Measurements from ENCODE around the gene PPFIA2. TPM values are rescaled to one million over a fixed set of nuclear protein-coding genes. Genes with fewer than 3 reads are reported as not detected.

PPFIA2 gene
- total RNA-seq, 4 donors from 2014 or later, result 0.37 to 8.9 (median 0.55) TPM; not detected in 1

GRCh38 chr12:81417056-81417455, 342.1 kb downstream of the PPFIA2 start:
- intact Hi-C loops (cut with DNase I; ENCODE audit: low total_unique reads), result no loop called here
- Histone ChIP-seq H3K27ac (no peak overlapping the region), H3K4me3 (no peak overlapping the region), H3K27me3 (no peaks in the 10 kb centered on the region), H3K4me1 (no peaks in the 10 kb centered on the region), H3K36me3 (no peaks in the 10 kb centered on the region), H3K9me3 (peaks cover 0 to 12% of the 10 kb centered on the region in 2 donors)
- DNase-seq, result no peak
- in situ Hi-C loops (cut with MboI; ENCODE audit: low pct_ligation_motif_present in 1 of 4, low pct_unique_long_range_greater_than_20kb in 1 of 4, low sequenced_read_pairs in 3 of 4), result no loop called here
- WGBS, 2 donors (ENCODE audit: low coverage in 1 of 2), result 48% methylated on average over 3 of the region's 3 CpGs
- TF ChIP-seq CTCF (IDR thresholded peaks at IDR 0.05) (no peak), EP300 (IDR thresholded peaks at IDR 0.05; ENCODE audit: low read depth) (no peak), POLR2AphosphoS5 (IDR thresholded peaks at IDR 0.05) (no peak), POLR2A (IDR thresholded peaks at IDR 0.05) (no peak)

- intact Hi-C loops (cut with DNase I; ENCODE audit: low total_unique reads), result no loop called here
- no peaks in the 10 kb centered on the region for H3K36me3 ChIP-seq
- no peaks in the 10 kb centered on the region for H3K4me1 ChIP-seq
- in situ Hi-C loops (cut with MboI; ENCODE audit: low pct_ligation_motif_present in 1 of 4, low pct_unique_long_range_greater_than_20kb in 1 of 4, low sequenced_read_pairs in 3 of 4), result no loop called here
- no peak overlapping the region for H3K4me3 ChIP-seq
- no peak for DNase-seq
- WGBS, 2 donors (ENCODE audit: low coverage in 1 of 2), result 62 to 67% methylated on average over 1 of the region's 1 CpG
- H3K9me3 ChIP-seq, result peaks cover 0 to 12% of the 10 kb centered on the region in 2 donors
- H3K27ac ChIP-seq, result no peak overlapping the region
- TF ChIP-seq POLR2AphosphoS5 (IDR thresholded peaks at IDR 0.05) (no peak), POLR2A (IDR thresholded peaks at IDR 0.05) (no peak), EP300 (IDR thresholded peaks at IDR 0.05; ENCODE audit: low read depth) (no peak), CTCF (IDR thresholded peaks at IDR 0.05) (no peak)
- no peaks in the 10 kb centered on the region for H3K27me3 ChIP-seq
Observed at GRCh38 chr12:81416571-81416970, 342.6 kb downstream of the PPFIA2 start.

- H3K27ac ChIP-seq, result no peak overlapping the region
- H3K9me3 ChIP-seq, result no peaks in the 10 kb centered on the region
- H3K27me3 ChIP-seq, result no peaks in the 10 kb centered on the region
- intact Hi-C loops (cut with DNase I; ENCODE audit: low total_unique reads) (no loop called here), in situ Hi-C loops (cut with MboI; ENCODE audit: low pct_ligation_motif_present in 1 of 4, low pct_unique_long_range_greater_than_20kb in 1 of 4, low sequenced_read_pairs in 3 of 4) (no loop called here)
- no peak for TF ChIP-seq CTCF (IDR thresholded peaks at IDR 0.05)
- TF ChIP-seq POLR2AphosphoS5 (IDR thresholded peaks at IDR 0.05), result no peak
- no peak for TF ChIP-seq EP300 (IDR thresholded peaks at IDR 0.05; ENCODE audit: low read depth)
- TF ChIP-seq POLR2A (IDR thresholded peaks at IDR 0.05), result no peak
- H3K36me3 ChIP-seq, result no peaks in the 10 kb centered on the region
- no peak for DNase-seq
- no peaks in the 10 kb centered on the region for H3K4me1 ChIP-seq
- no peak overlapping the region for H3K4me3 ChIP-seq
Observed at GRCh38 chr12:81414441-81414840, 344.7 kb downstream of the PPFIA2 start.

- Histone ChIP-seq H3K4me1 (no peaks in the 10 kb centered on the region), H3K27ac (no peak overlapping the region), H3K36me3 (no peaks in the 10 kb centered on the region), H3K4me3 (no peak overlapping the region), H3K9me3 (no peaks in the 10 kb centered on the region), H3K27me3 (no peaks in the 10 kb centered on the region)
- intact Hi-C loops (cut with DNase I; ENCODE audit: low total_unique reads) (no loop called here), in situ Hi-C loops (cut with MboI; ENCODE audit: low pct_ligation_motif_present in 1 of 4, low pct_unique_long_range_greater_than_20kb in 1 of 4, low sequenced_read_pairs in 3 of 4) (no loop called here)
- TF ChIP-seq CTCF (IDR thresholded peaks at IDR 0.05) (no peak), POLR2A (IDR thresholded peaks at IDR 0.05) (no peak), POLR2AphosphoS5 (IDR thresholded peaks at IDR 0.05) (no peak), EP300 (IDR thresholded peaks at IDR 0.05; ENCODE audit: low read depth) (no peak)
- 0 to 33% methylated on average over 1 of the region's 1 CpG for WGBS, 2 donors (ENCODE audit: low coverage in 1 of 2)
- no peak for DNase-seq
Observed at GRCh38 chr12:81412940-81413339, 346.2 kb downstream of the PPFIA2 start.
